ENCODE data around the gene AMMECR1L.

DNA sequence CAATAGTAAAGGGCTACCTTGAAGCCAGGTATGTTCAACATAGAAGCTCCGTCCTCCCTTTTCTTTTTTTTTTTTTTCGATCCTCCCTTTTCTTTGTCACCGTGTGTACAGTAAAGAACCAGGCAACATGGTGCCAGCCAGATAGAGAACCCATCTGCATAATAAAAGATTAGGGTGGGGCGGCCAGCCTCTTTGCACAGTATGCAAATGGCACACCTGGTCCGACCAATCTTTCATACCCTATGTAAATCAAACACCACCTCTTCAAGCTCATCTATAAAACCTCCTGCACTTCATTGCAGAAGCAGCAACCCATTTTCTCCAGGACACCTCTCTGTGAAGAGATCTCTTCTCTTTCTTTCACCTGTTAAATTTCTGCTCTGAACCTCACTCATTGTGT is 67.5 kb downstream of the AMMECR1L start:
- TF ChIP-seq, protein P1, sequence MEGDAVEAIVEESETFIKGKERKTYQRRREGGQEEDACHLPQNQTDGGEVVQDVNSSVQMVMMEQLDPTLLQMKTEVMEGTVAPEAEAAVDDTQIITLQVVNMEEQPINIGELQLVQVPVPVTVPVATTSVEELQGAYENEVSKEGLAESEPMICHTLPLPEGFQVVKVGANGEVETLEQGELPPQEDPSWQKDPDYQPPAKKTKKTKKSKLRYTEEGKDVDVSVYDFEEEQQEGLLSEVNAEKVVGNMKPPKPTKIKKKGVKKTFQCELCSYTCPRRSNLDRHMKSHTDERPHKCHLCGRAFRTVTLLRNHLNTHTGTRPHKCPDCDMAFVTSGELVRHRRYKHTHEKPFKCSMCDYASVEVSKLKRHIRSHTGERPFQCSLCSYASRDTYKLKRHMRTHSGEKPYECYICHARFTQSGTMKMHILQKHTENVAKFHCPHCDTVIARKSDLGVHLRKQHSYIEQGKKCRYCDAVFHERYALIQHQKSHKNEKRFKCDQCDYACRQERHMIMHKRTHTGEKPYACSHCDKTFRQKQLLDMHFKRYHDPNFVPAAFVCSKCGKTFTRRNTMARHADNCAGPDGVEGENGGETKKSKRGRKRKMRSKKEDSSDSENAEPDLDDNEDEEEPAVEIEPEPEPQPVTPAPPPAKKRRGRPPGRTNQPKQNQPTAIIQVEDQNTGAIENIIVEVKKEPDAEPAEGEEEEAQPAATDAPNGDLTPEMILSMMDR (IDR thresholded peaks at IDR 0.05) = no peak
- no peak for TF ChIP-seq POLR2AphosphoS5 (IDR thresholded peaks at IDR 0.05)
